Body of pancreas (tissue), 4 donors: ENCODE data around the gene CAMTA1. TPM values are rescaled to one million over a fixed set of nuclear protein-coding genes. Genes with fewer than 3 reads are reported as not detected.

Experiments
- ATAC-seq: fragments of 150-250 bp; one replicate; pipeline ENCODE4 v1.9.1; 2016
- DNase-seq, 4 donors: peaks; one replicate each; pipeline ENCODE4 v3.0.0-alpha.2; 2019
- H3K27ac ChIP-seq, 4 donors: fragments of 200-600 bp; sonication (generic); 1 replicate in 3 of 4; 2 replicates in 1 of 4; pipeline versions ENCODE4 v1.5.1 to v1.6.1; 2016 to 2019; ENCODE audit warnings: mild to moderate bottlenecking in 1 of 4, mixed read lengths in 1 of 4, moderate library complexity in 1 of 4
- H3K27me3 ChIP-seq, 2 donors: fragments of 200-600 bp; sonication (generic); one replicate each; pipeline ENCODE4 v1.6.0; 2016; ENCODE audit warnings: mild to moderate bottlenecking in 1 of 2
- H3K36me3 ChIP-seq, 2 donors: fragments of 200-600 bp; sonication (generic); replicated peaks in 1 of 2; 2 replicates each; pipeline ENCODE4 v1.5.1; 2016; ENCODE audit warnings: low read depth in 2 of 2; ENCODE audit not compliant: insufficient read depth in 1 of 2
- H3K4me1 ChIP-seq: fragments of 200-600 bp; sonication (generic); one replicate; pipeline ENCODE4 v1.6.0; 2016
- H3K4me3 ChIP-seq, 2 donors: fragments of 200-600 bp; sonication (generic); 1 replicate in 1 of 2; 2 replicates in 1 of 2; pipeline ENCODE4 v1.5.1; 2016 to 2019
- H3K9me3 ChIP-seq, 3 donors: fragments of 200-600 bp; sonication (generic); 1 replicate in 2 of 3; 2 replicates in 1 of 3; pipeline ENCODE4 v1.5.1; 2016
- POLR2A ChIP-seq, 3 donors: fragments of 450-650 bp; IDR thresholded peaks; one replicate each; pipeline ENCODE4 v1.6.1; 2016; ENCODE audit warnings: antibody characterized with exemption in 3 of 3, mild to moderate bottlenecking in 2 of 3
- WGBS, 2 donors: methylation state at CpG; one replicate each; pipeline ENCODE4 v1.1.5; 2017; 5-methylcytosine and 5-hydroxymethylcytosine counted together
- intact Hi-C: fragments of 100-400 bp; cut with DNase I; formaldehyde crosslinking; loops from one replicate; pipeline ENCODE4 v1.15.1; 2023
- total RNA-seq, 2 donors: library from RNA; depleted of rRNA; stranded (reverse); fragments of >200 nt; gene quantifications; one replicate each; pipeline ENCODE4 v1.1.0, GENCODE V29; 2016
- TF ChIP-seq, protein P1 (sequence below), 7 experiments: fragments of 450-650 bp in 4 of 7; fragments of 200-600 bp in 3 of 7; sonication (generic) in 3 of 7; IDR thresholded peaks; one replicate each; pipeline ENCODE4 v1.5.1; 2016 to 2019; ENCODE audit warnings: antibody characterized with exemption in 7 of 7

The CAMTA1 gene
- total RNA-seq, 2 donors from 2014 or later, result 36.3 to 59.7 TPM

DNA sequence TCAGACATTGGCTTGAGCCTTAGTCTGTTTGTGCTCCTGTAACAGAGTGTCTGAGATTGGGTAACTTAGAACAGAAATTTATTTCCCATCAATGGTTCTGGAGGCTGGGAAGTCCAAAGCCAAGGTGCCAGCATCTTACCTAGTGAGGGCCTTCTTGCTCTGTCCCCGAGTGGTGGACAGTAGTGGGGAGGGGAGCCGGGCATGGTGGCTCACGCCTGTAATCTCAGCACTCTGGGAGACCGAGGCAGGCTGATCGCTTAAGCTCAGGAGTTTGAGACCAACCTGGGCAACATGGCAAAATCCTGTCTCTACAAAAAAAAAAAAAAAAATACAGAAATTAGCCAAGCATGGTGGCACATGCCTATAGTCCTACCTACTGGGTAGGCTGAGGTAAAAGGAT lies 649.3 kb downstream of the CAMTA1 start:
- Histone ChIP-seq H3K4me1 (no peaks in the 10 kb centered on the region), H3K36me3 (no peaks in the 10 kb centered on the region), H3K27ac (no peak overlapping the region), H3K4me3 (no peak overlapping the region), H3K27me3 (no peaks in the 10 kb centered on the region), H3K9me3 (peaks cover 0 to 7% (median 0%) of the 10 kb centered on the region in 3 donors)
- WGBS, 2 donors, result 79 to 87% methylated on average over 5 of the region's 5 CpGs
- DNase-seq (no peak), ATAC-seq (no peak)
- TF ChIP-seq, protein P1, sequence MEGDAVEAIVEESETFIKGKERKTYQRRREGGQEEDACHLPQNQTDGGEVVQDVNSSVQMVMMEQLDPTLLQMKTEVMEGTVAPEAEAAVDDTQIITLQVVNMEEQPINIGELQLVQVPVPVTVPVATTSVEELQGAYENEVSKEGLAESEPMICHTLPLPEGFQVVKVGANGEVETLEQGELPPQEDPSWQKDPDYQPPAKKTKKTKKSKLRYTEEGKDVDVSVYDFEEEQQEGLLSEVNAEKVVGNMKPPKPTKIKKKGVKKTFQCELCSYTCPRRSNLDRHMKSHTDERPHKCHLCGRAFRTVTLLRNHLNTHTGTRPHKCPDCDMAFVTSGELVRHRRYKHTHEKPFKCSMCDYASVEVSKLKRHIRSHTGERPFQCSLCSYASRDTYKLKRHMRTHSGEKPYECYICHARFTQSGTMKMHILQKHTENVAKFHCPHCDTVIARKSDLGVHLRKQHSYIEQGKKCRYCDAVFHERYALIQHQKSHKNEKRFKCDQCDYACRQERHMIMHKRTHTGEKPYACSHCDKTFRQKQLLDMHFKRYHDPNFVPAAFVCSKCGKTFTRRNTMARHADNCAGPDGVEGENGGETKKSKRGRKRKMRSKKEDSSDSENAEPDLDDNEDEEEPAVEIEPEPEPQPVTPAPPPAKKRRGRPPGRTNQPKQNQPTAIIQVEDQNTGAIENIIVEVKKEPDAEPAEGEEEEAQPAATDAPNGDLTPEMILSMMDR (IDR thresholded peaks at IDR 0.05), result no peak
- TF ChIP-seq POLR2A (IDR thresholded peaks at IDR 0.05), result no peak
- intact Hi-C loops, result no loop called here

DNA sequence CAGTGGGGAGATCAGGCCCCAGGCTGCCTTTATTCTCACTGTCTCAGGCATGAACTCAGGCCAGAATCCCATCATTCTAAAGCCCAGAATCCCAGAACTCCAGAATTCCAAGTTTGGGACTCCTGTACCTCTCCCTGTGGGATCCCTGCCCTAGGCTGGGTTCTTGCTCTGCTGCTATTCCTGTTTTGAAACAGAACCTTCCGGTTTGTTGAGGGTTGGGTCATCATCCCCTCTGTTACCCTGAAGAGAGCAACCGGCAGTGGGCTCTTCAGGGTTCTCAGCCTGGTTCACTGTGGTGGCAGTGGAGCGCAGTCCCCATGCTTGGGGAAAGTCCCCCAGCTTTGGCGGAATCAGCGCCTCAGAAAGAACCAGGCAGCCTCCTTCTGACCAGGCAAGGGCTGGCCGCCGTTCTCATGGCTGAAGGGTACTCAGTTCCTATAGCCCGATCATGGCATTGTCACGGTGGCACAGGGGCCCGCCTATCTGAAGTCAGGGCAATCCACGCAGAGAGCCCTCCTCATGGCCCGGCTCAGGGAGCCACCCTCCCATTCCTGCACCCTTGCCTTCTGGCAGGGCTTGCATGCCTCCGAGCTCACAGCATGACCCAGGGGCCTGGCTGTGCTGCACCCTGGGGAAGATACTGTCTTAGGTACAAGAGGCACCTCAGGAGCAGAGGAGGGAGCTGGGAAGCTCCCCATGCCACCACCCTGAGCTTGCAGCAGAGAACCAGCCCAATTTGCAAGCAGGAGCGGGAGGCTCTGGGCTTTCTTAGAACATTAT lies 650.2 kb downstream of the CAMTA1 start:
- H3K36me3 ChIP-seq, result no peaks in the 10 kb centered on the region
- 90 to 94% methylated on average over 8 to 14 of the region's 14 CpGs for WGBS, 2 donors
- DNase-seq (no peak), ATAC-seq (no peak)
- H3K27ac ChIP-seq, result no peak overlapping the region
- H3K4me1 ChIP-seq, result peaks cover 8% of the 10 kb centered on the region
- peaks cover 0 to 7% (median 0%) of the 10 kb centered on the region in 3 donors for H3K9me3 ChIP-seq
- H3K27me3 ChIP-seq, result no peaks in the 10 kb centered on the region
- TF ChIP-seq POLR2A (IDR thresholded peaks at IDR 0.05), result no peak
- TF ChIP-seq, protein P1 (IDR thresholded peaks at IDR 0.05), result no peak
- intact Hi-C loops, result no loop called here
- H3K4me3 ChIP-seq, result no peak overlapping the region

DNA sequence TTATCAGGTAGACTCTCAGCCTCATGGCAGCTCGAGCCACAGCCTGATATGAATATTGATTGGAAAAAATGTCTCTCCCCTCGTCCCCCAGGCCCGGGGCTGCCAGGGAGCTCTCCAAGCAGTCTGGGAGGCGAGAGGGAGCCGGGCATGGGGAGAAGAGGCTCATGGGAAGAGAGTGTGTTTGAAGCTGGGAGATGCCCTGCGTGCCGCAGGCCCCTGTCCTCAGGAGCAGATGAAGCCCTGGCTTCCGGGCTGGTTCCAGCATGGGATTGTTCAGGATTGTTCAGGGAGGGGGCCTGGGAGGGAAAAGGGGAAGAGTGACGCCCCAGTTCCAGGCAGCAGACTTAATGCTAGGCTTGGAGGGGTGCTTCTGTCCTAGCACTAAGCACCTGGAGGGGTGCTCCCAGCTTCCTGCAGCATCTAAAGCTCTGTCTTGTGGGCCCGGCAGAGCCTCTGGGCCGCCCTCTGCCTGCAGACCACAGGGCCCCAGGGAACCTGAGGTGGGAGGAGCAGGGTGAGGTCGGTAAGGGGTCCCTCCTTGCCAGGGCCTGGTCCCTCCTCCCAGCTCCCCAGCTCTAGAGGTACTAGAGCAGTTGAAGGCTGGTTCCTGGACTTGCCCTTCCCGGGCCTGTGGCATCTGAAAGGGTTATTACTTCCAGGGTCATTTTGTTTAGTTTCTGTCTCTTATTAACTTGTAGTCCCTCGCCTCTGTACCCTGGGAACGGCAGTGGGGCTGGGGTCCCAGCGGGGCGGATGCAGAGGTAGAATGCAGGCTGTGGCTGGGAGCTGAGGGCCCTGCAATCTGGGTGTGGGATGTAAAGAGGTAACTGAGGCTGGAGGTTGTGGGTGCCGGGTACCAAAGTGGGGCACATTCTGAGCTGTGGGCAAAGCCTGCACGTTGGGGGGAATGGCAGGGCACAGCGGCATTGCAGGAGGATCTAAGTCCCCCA lies 651.1 kb downstream of the CAMTA1 start:
- ATAC-seq, result no peak
- intact Hi-C loops, result no loop called here
- WGBS, 2 donors, result 78 to 81% methylated on average over 18 to 20 of the region's 20 CpGs

DNA sequence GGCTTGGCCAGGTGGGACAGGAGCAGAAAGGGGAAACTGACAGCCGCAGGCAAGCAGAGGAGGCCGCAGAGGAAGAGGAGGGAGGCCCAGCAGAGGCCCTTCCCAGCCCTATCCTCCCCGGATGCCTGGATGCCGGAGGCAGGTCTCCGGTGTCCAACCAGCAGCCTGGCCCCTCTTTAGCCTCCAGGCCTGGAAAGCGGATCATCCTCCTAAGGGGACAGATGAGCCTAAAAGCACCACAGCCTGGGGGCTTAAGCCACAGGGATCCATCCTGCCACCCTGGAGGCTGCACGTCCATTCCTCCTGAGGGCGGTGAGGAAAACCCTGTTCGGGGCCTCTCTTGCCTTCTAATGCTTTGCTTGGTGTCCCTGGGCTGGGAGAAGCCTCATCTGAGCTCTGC lies 651.8 kb downstream of the CAMTA1 start:
- intact Hi-C loops, result no loop called here
- Histone ChIP-seq H3K27ac (no peak overlapping the region), H3K4me1 (peaks cover 10% of the 10 kb centered on the region), H3K27me3 (no peaks in the 10 kb centered on the region), H3K36me3 (no peaks in the 10 kb centered on the region), H3K4me3 (no peak overlapping the region), H3K9me3 (peaks cover 0 to 7% (median 0%) of the 10 kb centered on the region in 3 donors)
- DNase-seq, result no peak
- 73 to 83% methylated on average over 5 to 9 of the region's 9 CpGs for WGBS, 2 donors
- no peak for ATAC-seq
- TF ChIP-seq, protein P1 (IDR thresholded peaks at IDR 0.05), result no peak
- no peak for TF ChIP-seq POLR2A (IDR thresholded peaks at IDR 0.05)

More for the DNA sequence above, 651.1 kb downstream of the CAMTA1 start:
- Histone ChIP-seq H3K9me3 (peaks cover 0 to 7% (median 0%) of the 10 kb centered on the region in 3 donors), H3K36me3 (no peaks in the 10 kb centered on the region), H3K27ac (no peak overlapping the region), H3K4me1 (peaks cover 10% of the 10 kb centered on the region), H3K4me3 (no peak overlapping the region), H3K27me3 (no peaks in the 10 kb centered on the region)
- DNase-seq, result no peak
- TF ChIP-seq, protein P1 (IDR thresholded peaks at IDR 0.05), result no peak
- TF ChIP-seq POLR2A (IDR thresholded peaks at IDR 0.05), result no peak
